Measurements from ENCODE around the gene FARP1.

FARP1 gene

GRCh38 chr13:98308086-98308911 is 165.4 kb downstream of the FARP1 start:
- 0 out of 2 replicates have a peak, but pooled peaks have one; percentile 10 for TF ChIP-seq ZNF362 (tag by site-specific recombination; IDR thresholded peaks at IDR 0.05)
- peak; percentile 58; the same call in 1 of the 2 replicates for TF ChIP-seq ZNF121 (tag by site-specific recombination; IDR thresholded peaks at IDR 0.05)
- no peak for TF ChIP-seq ZNF792 (tag by site-specific recombination; IDR thresholded peaks at IDR 0.05)
- no peak overlapping the region for H3K27ac ChIP-seq (ENCODE audit: extremely low read depth, low read depth, low read length)
- no peaks in the 10 kb centered on the region for H3K36me3 ChIP-seq (ENCODE audit: control insufficient read depth in 2 of 2, insufficient read depth in 1 of 2, low read length in 2 of 2)
- POLR2A ChIA-PET: no interaction called here
- no peaks in the 10 kb centered on the region for H3K9me3 ChIP-seq (ENCODE audit: control insufficient read depth, insufficient read depth, low read depth, low read length)
- CTCF ChIA-PET: no interaction called here
- no peak overlapping the region for H3K4me3 ChIP-seq (ENCODE audit: low read depth, low read length)
- no peaks in the 10 kb centered on the region for H3K4me1 ChIP-seq (ENCODE audit: control insufficient read depth, insufficient read depth, low read length)

- H3K9me3 ChIP-seq (ENCODE audit: control insufficient read depth, insufficient read depth, low read depth, low read length): no peaks in the 10 kb centered on the region
- TF ChIP-seq ZNF202 (tag by site-specific recombination; IDR thresholded peaks at IDR 0.05; ENCODE audit: borderline replicate concordance) (no peak), ZNF146 (tag by site-specific recombination; IDR thresholded peaks at IDR 0.05) (no peak), PRDM1 (tag by site-specific recombination; IDR thresholded peaks at IDR 0.05) (no peak), ZNF174 (tag by site-specific recombination; IDR thresholded peaks at IDR 0.05) (no peak), KLF8 (tag by site-specific recombination; IDR thresholded peaks at IDR 0.05) (no peak), ZNF37A (tag by site-specific recombination; IDR thresholded peaks at IDR 0.05) (no peak), PBX3 (CRISPR knock-in tag; IDR thresholded peaks at IDR 0.05) (no peak), HOXA7 (CRISPR knock-in tag; IDR thresholded peaks at IDR 0.05; ENCODE audit: borderline replicate concordance) (no peak), HIC1 (tag by site-specific recombination; IDR thresholded peaks at IDR 0.05) (no peak), ZNF335 (tag by site-specific recombination; conservative IDR thresholded peaks at IDR 0.05) (no peak), ZNF747 (tag by site-specific recombination; IDR thresholded peaks at IDR 0.05) (no peak), ZEB2 (tag by site-specific recombination; IDR thresholded peaks at IDR 0.05) (no peak), ZNF416 (tag by site-specific recombination; IDR thresholded peaks at IDR 0.05) (no peak), ZNF398 (tag by site-specific recombination; IDR thresholded peaks at IDR 0.05) (no peak), ZNF175 (tag by site-specific recombination; IDR thresholded peaks at IDR 0.05) (no peak), ZNF350 (tag by site-specific recombination; IDR thresholded peaks at IDR 0.05) (no peak), ZNF704 (tag by site-specific recombination; IDR thresholded peaks at IDR 0.05) (no peak)
- no peak overlapping the region for H3K4me3 ChIP-seq (ENCODE audit: low read depth, low read length)
- ChIA-PET CTCF (no interaction called here), POLR2A (no interaction called here)
- no peaks in the 10 kb centered on the region for H3K4me1 ChIP-seq (ENCODE audit: control insufficient read depth, insufficient read depth, low read length)
- H3K36me3 ChIP-seq (ENCODE audit: control insufficient read depth in 2 of 2, insufficient read depth in 1 of 2, low read length in 2 of 2): no peaks in the 10 kb centered on the region
- no peak overlapping the region for H3K27ac ChIP-seq (ENCODE audit: extremely low read depth, low read depth, low read length)
Measured at GRCh38 chr13:98309569-98310335, 166.9 kb downstream of the FARP1 start.
